ENCODE results near the gene OR12D1.

OR12D1 gene

DNA sequence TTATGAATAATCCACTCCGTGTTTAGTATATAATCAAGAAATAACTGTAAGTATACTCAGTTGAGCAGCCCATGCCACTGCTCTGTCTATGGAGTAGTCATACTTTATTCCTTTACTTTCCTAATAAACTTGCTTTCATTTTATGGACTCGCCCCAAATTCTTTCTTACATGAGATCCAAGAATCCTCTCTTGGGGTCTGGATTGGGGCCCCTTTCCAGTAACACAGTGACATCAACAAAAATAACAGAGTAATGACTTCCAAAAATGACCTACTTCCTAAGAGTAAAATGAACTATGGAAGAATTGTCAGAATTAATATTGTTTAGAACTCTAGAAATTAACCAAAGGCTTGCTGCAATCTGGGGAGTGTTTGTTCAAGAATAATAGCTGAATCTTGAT is 51.1 kb downstream of the OR12D1 start:
- H3K27me3 ChIP-seq (ENCODE audit: control insufficient read depth, insufficient read depth, low read length): no peaks in the 10 kb centered on the region

DNA sequence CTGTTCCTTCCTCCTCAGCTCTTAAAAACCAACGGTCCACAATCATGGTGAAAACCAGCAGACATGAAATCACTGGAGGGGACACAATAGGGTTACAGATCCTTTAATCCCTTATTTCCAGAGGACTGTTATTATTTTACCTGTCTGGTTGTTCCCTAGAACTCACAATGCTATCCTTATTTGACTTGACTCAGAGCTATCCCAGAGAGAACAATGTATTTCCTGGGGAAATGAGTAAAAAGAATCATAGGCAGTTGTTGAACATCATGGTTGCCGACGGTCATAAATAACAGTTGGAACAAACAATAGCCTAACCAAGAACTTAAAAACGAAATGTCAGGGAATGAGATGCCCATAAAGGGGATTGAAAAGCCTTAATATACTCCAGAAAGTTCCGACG is 51.5 kb downstream of the OR12D1 start:
- no peak overlapping the region for H3K9ac ChIP-seq (ENCODE audit: low read depth, low read length)
- no peaks in the 10 kb centered on the region for H3K9me3 ChIP-seq (replicated peaks; ENCODE audit: low read length)
- H3K27me3 ChIP-seq (ENCODE audit: control insufficient read depth, insufficient read depth, low read length): no peaks in the 10 kb centered on the region
- no peaks in the 10 kb centered on the region for H3K36me3 ChIP-seq (ENCODE audit: insufficient read depth, low read length)
- no peak overlapping the region for H3K4me3 ChIP-seq (ENCODE audit: low read length)
- H3K4me1 ChIP-seq (ENCODE audit: control insufficient read depth, insufficient read depth, low read length): no peaks in the 10 kb centered on the region
- no peak overlapping the region for H3K4me2 ChIP-seq (ENCODE audit: low read length)

More for the DNA sequence above, 51.1 kb downstream of the OR12D1 start:
- Histone ChIP-seq H3K4me1 (ENCODE audit: control insufficient read depth, insufficient read depth, low read length) (no peaks in the 10 kb centered on the region), H3K4me2 (ENCODE audit: low read length) (no peak overlapping the region), H3K9me3 (replicated peaks; ENCODE audit: low read length) (no peaks in the 10 kb centered on the region), H3K4me3 (ENCODE audit: low read length) (no peak overlapping the region), H3K36me3 (ENCODE audit: insufficient read depth, low read length) (no peaks in the 10 kb centered on the region), H3K9ac (ENCODE audit: low read depth, low read length) (no peak overlapping the region)

Measured in skeletal muscle satellite cell (primary cell).